ENCODE measurements around the gene HOATZ. TPM values are rescaled to one million over a fixed set of nuclear protein-coding genes. Genes with fewer than 3 reads are reported as not detected.
A peak's percentile ranks its signal among the peaks of the same experiment; 100 is the strongest.

The HOATZ gene
- polyA plus RNA-seq, 1 experiment: 0.31 TPM

DNA sequence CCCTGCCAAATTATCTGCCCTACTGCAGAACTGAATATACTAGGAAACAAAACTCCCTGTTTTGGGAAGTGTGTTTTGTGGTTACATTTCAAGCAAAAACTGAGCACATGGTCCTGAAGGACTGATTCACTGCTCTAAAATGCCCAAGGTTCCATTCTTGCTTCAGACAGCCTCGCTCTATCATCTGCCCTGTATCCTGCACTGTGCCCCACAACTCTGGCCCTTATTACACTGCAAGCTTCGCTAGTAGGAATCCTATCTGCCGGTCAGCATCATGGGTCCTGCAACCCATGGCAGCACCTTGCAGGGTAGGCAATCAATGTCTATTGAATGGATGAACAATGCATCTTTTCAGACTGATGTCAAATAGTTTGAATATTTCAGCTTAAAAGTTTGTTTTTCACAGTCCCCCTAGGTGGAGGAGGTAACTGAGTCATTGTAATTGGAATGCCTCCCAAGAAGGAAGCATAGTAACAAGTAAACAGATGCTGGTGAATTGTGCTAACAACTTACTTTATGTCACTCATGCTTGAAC is 47.3 kb downstream of the HOATZ start:
- Histone ChIP-seq H3K9me3 (ENCODE audit: control insufficient read depth, insufficient read depth, low read length) (no peaks in the 10 kb centered on the region), H3K4me3 (ENCODE audit: low read depth, low read length) (no peak overlapping the region), H3K27ac (ENCODE audit: low read depth, low read length) (peak overlapping the region; percentile 59), H3K27me3 (ENCODE audit: control insufficient read depth, insufficient read depth, low read length) (no peaks in the 10 kb centered on the region)
- peak; percentile 61 for DNase-seq (ENCODE audit: low read depth, low spot score)
- TF ChIP-seq, protein P1, sequence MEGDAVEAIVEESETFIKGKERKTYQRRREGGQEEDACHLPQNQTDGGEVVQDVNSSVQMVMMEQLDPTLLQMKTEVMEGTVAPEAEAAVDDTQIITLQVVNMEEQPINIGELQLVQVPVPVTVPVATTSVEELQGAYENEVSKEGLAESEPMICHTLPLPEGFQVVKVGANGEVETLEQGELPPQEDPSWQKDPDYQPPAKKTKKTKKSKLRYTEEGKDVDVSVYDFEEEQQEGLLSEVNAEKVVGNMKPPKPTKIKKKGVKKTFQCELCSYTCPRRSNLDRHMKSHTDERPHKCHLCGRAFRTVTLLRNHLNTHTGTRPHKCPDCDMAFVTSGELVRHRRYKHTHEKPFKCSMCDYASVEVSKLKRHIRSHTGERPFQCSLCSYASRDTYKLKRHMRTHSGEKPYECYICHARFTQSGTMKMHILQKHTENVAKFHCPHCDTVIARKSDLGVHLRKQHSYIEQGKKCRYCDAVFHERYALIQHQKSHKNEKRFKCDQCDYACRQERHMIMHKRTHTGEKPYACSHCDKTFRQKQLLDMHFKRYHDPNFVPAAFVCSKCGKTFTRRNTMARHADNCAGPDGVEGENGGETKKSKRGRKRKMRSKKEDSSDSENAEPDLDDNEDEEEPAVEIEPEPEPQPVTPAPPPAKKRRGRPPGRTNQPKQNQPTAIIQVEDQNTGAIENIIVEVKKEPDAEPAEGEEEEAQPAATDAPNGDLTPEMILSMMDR (IDR thresholded peaks at IDR 0.05; ENCODE audit: low read depth, low read length): no peak
- CTCF ChIA-PET: interaction anchor here (1.1 to 4.2 kb wide), 6 partner anchors 42 to 280 kb away, joined by 3 to 20 read pairs (median 4); no protein-coding TSS in a partner anchor
- POLR2A ChIA-PET: interaction anchor here (0.6 to 1.1 kb wide), 2 partner anchors 20 to 43 kb away, joined by 4 to 5 read pairs; no protein-coding TSS in a partner anchor

DNA sequence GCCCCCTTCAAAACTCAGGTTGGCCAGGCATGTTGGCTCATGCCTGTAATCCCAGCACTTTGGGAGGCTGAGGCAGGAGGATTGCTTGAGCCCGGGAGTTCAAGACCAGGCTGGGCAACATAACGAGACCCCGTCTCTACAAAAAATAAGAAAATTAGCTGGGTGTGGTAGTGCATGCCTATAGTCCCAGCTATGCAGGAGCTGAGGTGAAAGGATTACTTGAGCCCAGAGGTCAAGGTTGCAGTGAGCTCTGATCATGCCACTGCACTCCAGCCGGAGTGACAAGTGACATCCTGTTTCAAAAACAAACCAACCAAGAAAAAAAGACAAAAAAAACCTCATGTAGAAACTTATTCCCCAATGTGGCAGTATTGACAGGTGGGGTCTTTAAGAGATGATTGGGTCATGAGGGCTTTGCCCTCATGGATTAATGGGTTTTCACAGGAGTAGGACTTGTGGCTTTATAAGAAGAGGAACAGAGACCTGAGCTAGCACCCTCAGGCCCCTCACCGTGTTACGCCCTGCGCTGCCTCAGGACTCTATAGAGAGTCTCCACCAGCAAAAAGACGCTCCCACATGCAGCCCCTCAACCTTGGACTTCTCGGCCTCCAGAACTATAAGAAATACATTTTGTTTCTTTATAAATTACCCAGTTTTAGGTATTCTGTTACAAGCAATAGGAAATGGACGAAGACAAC is 48.3 kb downstream of the HOATZ start:
- CTCF ChIA-PET: interaction anchor here (0.8 to 4.2 kb wide), 6 partner anchors 35 to 289 kb away, joined by 3 to 20 read pairs (median 7); no protein-coding TSS in a partner anchor
- POLR2A ChIA-PET: no interaction called here
- TF ChIP-seq, protein P1 (IDR thresholded peaks at IDR 0.05; ENCODE audit: low read depth, low read length): no peak
- Histone ChIP-seq H3K9me3 (ENCODE audit: control insufficient read depth, insufficient read depth, low read length) (no peaks in the 10 kb centered on the region), H3K27ac (ENCODE audit: low read depth, low read length) (no peak overlapping the region), H3K27me3 (ENCODE audit: control insufficient read depth, insufficient read depth, low read length) (no peaks in the 10 kb centered on the region), H3K4me3 (ENCODE audit: low read depth, low read length) (no peak overlapping the region)
- no peak for DNase-seq (ENCODE audit: low read depth, low spot score)

DNA sequence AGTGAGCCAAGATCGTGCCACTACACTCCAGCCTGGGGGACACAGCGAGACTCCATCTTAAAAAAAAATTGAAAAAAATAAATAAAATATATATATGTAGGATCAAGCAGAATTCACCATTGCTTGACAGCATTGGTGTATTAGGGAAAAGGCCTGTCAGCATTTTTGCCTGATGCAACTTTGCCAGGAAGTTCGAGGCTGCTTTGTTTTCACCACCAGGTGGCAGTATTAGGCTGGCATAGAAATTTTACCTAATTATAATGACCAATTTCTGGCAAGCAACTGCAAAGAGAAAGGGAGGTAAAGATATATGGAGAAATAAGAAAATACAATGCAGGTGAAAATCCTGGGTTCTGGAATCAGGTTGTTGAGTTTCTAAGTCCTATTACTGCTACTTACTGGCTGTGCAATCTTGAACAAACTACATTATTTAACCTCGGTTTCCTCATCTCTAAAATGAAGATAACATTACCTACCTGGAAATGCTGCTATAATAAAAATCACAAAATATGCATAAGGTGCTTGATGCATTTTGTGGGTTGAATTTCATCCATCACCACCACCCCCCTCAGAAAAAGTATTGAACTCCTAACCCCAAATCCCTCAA is 50.6 kb downstream of the HOATZ start:
- TF ChIP-seq, protein P1 (IDR thresholded peaks at IDR 0.05; ENCODE audit: low read depth, low read length): peak; percentile 88
- H3K4me3 ChIP-seq (ENCODE audit: low read depth, low read length): no peak overlapping the region
- CTCF ChIA-PET: interaction anchor here (0.7 to 2.4 kb wide), 7 partner anchors 21 to 281 kb away, joined by 3 to 19 read pairs (median 6); no protein-coding TSS in a partner anchor
- no peaks in the 10 kb centered on the region for H3K9me3 ChIP-seq (ENCODE audit: control insufficient read depth, insufficient read depth, low read length)
- no peak overlapping the region for H3K27ac ChIP-seq (ENCODE audit: low read depth, low read length)
- POLR2A ChIA-PET: interaction anchor here (0.7 kb wide), 1 partner anchor 96 kb away, joined by 5 read pairs; no protein-coding TSS in a partner anchor
- no peak for DNase-seq (ENCODE audit: low read depth, low spot score)
- no peaks in the 10 kb centered on the region for H3K27me3 ChIP-seq (ENCODE audit: control insufficient read depth, insufficient read depth, low read length)

DNA sequence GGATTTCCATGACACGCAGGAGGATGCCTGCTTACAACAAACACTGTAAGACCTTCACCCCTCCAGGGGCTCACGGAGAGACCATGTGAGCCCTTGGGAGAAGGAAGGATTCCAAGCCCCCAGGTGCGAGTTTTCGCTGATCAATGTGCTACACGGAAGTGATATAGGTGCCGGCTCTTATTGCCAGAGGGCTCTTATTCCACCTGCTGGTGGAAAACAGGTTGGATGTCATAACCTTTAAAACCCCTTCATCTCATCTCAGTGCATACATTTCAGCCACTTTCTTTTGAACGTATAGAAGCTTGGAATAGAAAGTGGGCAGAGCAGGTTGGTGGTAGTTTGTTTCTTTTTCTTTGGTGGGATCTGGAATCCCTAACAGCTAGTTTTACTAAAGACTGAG is 51.7 kb downstream of the HOATZ start:
- Histone ChIP-seq H3K27ac (ENCODE audit: low read depth, low read length) (no peak overlapping the region), H3K27me3 (ENCODE audit: control insufficient read depth, insufficient read depth, low read length) (no peaks in the 10 kb centered on the region), H3K9me3 (ENCODE audit: control insufficient read depth, insufficient read depth, low read length) (no peaks in the 10 kb centered on the region), H3K4me3 (ENCODE audit: low read depth, low read length) (no peak overlapping the region)
- POLR2A ChIA-PET: no interaction called here
- CTCF ChIA-PET: interaction anchor here (0.7 to 2.4 kb wide), 9 partner anchors 21 to 286 kb away, joined by 3 to 19 read pairs (median 4); no protein-coding TSS in a partner anchor
- no peak for DNase-seq (ENCODE audit: low read depth, low spot score)
- TF ChIP-seq, protein P1 (IDR thresholded peaks at IDR 0.05; ENCODE audit: low read depth, low read length): no peak
